HG03521 (cell line): Measurements from ENCODE around the gene GPRC5B.
A peak's percentile ranks its signal among the peaks of the same experiment; 100 is the strongest.

Source experiments
- ATAC-seq: cut with Tn5 transposase; IDR thresholded peaks from one replicate; pipeline ENCODE4 v1.9.1; 2021; ENCODE audit warnings: mild to moderate bottlenecking, moderate library complexity; ENCODE audit not compliant: unreplicated experiment

The GPRC5B gene

GRCh38 chr16:19898924-19899604 lies 14.4 kb upstream of the GPRC5B start:
- no peak for ATAC-seq

GRCh38 chr16:19898166-19898565 lies 13.5 kb upstream of the GPRC5B start:
- no peak for ATAC-seq

GRCh38 chr16:19896951-19897350 lies 12.3 kb upstream of the GPRC5B start:
- ATAC-seq, result no peak

GRCh38 chr16:19894586-19894985 lies 9.9 kb upstream of the GPRC5B start:
- ATAC-seq, result no peak

GRCh38 chr16:19892902-19893301 lies 8.3 kb upstream of the GPRC5B start:
- ATAC-seq, result no peak

GRCh38 chr16:19890901-19891300 lies 6.3 kb upstream of the GPRC5B start:
- ATAC-seq, result no peak

- ATAC-seq, result no peak
Measured at GRCh38 chr16:19888834-19889233, 4.2 kb upstream of the GPRC5B start.

- ATAC-seq, result peak; percentile 65
Measured at GRCh38 chr16:19886073-19886941, 1.7 kb upstream of the GPRC5B start.

- no peak for ATAC-seq
Measured at GRCh38 chr16:19885451-19886072, 914 bp upstream of the GPRC5B start.

GRCh38 chr16:19883966-19884485 lies 622 bp downstream of the GPRC5B start:
- ATAC-seq, result no peak

- no peak for ATAC-seq
Measured at GRCh38 chr16:19883296-19883965, 1.2 kb downstream of the GPRC5B start.

- ATAC-seq, result no peak
Measured at GRCh38 chr16:19882646-19883045, 2.0 kb downstream of the GPRC5B start.

- ATAC-seq, result no peak
Measured at GRCh38 chr16:19882186-19882585, 2.5 kb downstream of the GPRC5B start.

GRCh38 chr16:19881783-19882182 lies 2.9 kb downstream of the GPRC5B start:
- no peak for ATAC-seq

GRCh38 chr16:19881028-19881427 lies 3.6 kb downstream of the GPRC5B start:
- ATAC-seq, result no peak

GRCh38 chr16:19879241-19879792 lies 5.3 kb downstream of the GPRC5B start:
- ATAC-seq, result no peak

- no peak for ATAC-seq
Measured at GRCh38 chr16:19878757-19879156, 5.9 kb downstream of the GPRC5B start.

- ATAC-seq, result no peak
Measured at GRCh38 chr16:19876501-19877059, 8.1 kb downstream of the GPRC5B start.

- no peak for ATAC-seq
Measured at GRCh38 chr16:19875900-19876299, 8.7 kb downstream of the GPRC5B start.

GRCh38 chr16:19874851-19875546 lies 9.6 kb downstream of the GPRC5B start:
- no peak for ATAC-seq
